Epithelial cell of proximal tubule (primary cell): Measurements from ENCODE around the gene GCK. TPM values are rescaled to one million over a fixed set of nuclear protein-coding genes. Genes with fewer than 3 reads are reported as not detected.
"Not testable (repeated sequence)": the region's sequence is repeated elsewhere in the genome, so short reads cannot be mapped to it uniquely, and the experiment has no call there.

ENCODE experiments used
- DNase-seq: peaks from one replicate; pipeline ENCODE4 v3.0.0-alpha.2; 2011; ENCODE audit warnings: low read depth
- H3K4me3 ChIP-seq: 2 replicates; pipeline ENCODE4 v1.5.1; 2011; ENCODE audit warnings: low read depth, mild to moderate bottlenecking, low read length
- total RNA-seq: library from RNA; depleted of rRNA; stranded (reverse); fragments of >200 nt; gene quantifications from 2 replicates; pipeline ENCODE4 v1.2.3, GENCODE V29; 2015
- TF ChIP-seq, protein P1 (sequence below): conservative IDR thresholded peaks from 2 replicates; pipeline ENCODE4 v1.5.1; 2012; ENCODE audit warnings: low read depth, mild to moderate bottlenecking, low read length

The GCK gene
- total RNA-seq, 1 donor from 2014 or later = 1.0 TPM

DNA sequence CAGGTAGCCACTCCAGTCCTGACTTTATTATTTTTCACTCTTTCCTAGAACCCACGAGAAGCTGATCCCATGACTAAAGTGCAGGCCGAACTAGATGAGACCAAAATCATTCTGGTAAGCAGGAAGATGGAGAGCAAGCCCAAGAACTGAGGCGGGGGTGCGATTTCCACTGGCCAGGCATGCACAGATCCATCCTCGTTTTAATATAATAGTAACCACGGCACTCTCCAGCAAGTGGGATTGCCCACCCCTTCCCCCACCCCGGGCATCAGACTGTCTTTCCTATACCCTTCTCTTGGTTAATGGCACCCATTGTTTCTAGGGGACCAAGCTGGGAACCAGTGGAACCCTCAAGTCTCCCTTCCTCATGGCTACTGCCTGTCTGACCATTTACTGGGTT lies 18.8 kb upstream of the GCK start:
- DNase-seq = no peak
- H3K4me3 ChIP-seq = no peak overlapping the region
- TF ChIP-seq, protein P1, sequence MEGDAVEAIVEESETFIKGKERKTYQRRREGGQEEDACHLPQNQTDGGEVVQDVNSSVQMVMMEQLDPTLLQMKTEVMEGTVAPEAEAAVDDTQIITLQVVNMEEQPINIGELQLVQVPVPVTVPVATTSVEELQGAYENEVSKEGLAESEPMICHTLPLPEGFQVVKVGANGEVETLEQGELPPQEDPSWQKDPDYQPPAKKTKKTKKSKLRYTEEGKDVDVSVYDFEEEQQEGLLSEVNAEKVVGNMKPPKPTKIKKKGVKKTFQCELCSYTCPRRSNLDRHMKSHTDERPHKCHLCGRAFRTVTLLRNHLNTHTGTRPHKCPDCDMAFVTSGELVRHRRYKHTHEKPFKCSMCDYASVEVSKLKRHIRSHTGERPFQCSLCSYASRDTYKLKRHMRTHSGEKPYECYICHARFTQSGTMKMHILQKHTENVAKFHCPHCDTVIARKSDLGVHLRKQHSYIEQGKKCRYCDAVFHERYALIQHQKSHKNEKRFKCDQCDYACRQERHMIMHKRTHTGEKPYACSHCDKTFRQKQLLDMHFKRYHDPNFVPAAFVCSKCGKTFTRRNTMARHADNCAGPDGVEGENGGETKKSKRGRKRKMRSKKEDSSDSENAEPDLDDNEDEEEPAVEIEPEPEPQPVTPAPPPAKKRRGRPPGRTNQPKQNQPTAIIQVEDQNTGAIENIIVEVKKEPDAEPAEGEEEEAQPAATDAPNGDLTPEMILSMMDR = no peak

DNA sequence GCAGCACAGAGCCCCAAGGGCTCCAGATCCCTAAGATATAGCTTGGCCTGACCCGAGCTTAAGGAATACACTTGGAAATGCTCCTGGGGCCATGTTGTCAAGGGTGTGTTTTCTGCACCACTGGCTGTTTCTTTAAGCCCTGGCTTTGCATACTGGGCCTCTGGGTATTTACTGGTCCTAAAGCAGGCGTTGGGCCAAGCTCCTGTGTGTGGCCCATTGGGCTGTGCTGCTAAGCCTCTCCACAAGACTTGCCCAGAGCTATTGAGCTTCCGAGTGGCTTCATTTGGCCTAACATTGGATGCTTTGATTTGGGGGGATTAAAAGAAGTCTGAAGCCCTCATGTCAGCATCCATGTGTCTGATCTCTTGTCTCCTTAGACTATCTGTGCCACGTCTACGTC lies 16.8 kb upstream of the GCK start:
- DNase-seq = no peak
- TF ChIP-seq, protein P1 = no peak

DNA sequence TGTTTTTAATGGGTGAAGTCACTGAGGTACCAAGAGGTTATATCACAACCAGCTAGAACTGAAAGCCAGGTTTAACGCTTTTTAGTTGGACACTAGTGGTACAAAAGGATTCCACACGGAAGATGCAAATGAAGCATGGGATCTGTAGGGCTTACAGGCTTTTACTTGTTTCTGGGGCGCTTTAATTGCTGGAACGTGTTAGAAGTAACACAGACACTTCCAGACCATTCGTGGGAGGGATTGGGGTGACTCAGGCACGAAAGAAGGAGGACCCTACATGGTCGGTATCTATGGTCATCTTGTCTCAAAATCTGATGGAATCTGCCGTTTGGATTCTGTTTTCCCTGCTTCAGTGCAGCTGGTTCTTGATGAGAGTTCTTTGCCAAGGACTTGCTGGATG lies 12.6 kb upstream of the GCK start:
- H3K4me3 ChIP-seq = peak overlapping the region; percentile 82
- DNase-seq = no peak
- TF ChIP-seq, protein P1 = no peak

More for the DNA sequence above, 16.8 kb upstream of the GCK start:
- H3K4me3 ChIP-seq = no peak overlapping the region

DNA sequence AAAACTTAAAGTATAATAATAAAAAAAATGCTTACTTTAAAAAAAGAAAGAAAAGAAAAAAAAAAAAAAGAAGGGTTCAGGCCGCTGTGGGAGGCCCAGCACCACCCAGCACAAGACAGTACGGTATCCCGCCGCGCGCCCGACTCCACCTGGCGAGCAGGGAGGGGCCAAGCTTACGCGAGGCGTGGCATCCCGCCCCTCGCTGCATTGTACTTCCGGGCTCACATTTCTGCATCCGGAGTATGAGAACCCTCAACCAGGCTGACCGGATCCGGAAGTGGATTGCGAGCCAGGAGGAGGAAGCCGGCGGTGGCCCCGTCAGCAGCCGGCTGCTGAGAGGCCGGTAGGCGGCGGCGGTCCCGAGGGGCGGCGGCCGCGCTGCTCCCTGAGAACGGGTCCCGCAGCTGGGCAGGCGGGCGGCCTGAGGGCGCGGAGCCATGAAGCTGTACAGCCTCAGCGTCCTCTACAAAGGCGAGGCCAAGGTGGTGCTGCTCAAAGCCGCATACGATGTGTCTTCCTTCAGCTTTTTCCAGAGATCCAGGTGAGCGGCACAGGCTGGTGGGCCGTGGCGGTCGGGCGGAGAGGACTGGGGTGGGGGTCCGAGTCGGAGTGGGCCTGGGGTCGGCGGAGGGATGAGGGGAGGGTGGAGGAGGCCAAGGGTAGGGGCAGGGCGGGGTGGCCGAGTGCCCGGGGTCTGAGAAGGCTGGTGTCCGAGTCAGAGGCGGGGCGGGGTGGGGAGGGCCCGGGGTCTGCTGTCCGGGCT lies 11.6 kb upstream of the GCK start, which contains the start of gene YKT6:
Gene YKT6, plus strand, starts transcription at position 280 of the 763 bp plus-strand sequence. Its CDS starts 158 bp downstream, at position 438.
- peak within 1 kb of the TSS; percentile 82 for H3K4me3 ChIP-seq
- peak; percentile 58 for DNase-seq
- TF ChIP-seq, protein P1 = peak; percentile 56

DNA sequence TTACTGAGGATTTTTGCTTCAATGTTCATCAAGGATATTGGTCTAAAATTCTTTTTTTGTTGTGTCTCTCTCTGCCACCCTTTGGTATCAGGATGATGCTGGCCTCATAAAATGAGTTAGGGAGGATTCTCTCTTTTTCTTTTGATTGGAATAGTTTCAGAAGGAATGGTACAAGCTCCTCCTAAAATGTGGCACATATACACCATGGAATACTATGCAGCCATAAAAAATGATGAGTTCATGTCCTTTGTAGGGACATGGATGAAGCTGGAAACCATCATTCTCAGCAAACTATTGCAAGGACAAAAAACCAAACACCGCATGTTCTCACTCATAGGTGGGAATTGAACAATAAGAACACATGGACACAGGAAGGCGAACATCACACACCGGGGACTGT lies 10.9 kb upstream of the GCK start:
- DNase-seq = not testable (repeated sequence)

DNA sequence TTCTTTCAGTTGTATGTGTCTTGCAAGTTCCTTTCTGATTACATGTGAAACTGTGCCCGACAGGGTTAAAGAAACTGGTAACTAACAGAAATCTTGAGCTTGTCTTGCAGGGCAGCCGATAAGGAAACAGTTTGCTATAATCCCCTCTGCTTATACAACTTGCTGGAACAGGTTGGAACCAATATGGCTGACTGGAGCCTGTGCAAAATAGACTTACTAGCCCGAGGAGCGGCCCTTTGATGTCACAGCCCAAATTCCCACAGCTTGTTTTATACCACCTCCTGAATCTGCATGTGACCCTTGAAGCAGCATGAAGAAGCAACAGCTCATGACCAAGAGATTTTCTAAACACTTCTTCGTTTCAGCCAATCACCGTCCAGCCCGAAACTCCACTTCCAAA lies 8.2 kb upstream of the GCK start:
- no peak overlapping the region for H3K4me3 ChIP-seq
- TF ChIP-seq, protein P1 = no peak
- no peak for DNase-seq

More for the DNA sequence above, 10.9 kb upstream of the GCK start:
- H3K4me3 ChIP-seq = not testable (repeated sequence)

DNA sequence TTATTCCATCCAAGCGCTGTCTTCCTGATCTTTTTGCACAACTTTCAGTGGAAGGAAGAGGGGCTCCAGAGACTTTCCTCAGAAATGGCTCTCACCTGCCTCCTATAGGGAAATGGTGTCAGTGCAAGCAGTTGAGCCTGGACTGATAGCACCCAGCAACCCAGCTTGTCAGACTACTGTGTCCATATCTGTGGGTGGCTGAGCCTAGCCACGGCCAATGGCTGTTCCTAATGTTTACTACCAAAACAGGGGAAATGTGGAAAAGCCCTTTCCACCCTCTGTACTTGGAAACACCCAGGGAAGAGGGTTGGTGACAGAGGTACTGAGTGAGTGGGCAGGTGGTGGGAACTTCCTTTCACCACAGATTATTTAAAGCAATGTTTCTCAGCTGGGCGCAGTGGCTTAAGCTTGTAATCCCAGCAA lies 7.2 kb upstream of the GCK start:
- TF ChIP-seq, protein P1 = peak; percentile 85
- no peak overlapping the region for H3K4me3 ChIP-seq
- DNase-seq = no peak
